ENCODE data around the gene RASA3. TPM values are rescaled to one million over a fixed set of nuclear protein-coding genes. Genes with fewer than 3 reads are reported as not detected.
"Not testable (repeated sequence)": the region's sequence is repeated elsewhere in the genome, so short reads cannot be mapped to it uniquely, and the experiment has no call there.

The RASA3 gene
- total RNA-seq, 1 donor from 2014 or later, result 17.3 TPM

DNA sequence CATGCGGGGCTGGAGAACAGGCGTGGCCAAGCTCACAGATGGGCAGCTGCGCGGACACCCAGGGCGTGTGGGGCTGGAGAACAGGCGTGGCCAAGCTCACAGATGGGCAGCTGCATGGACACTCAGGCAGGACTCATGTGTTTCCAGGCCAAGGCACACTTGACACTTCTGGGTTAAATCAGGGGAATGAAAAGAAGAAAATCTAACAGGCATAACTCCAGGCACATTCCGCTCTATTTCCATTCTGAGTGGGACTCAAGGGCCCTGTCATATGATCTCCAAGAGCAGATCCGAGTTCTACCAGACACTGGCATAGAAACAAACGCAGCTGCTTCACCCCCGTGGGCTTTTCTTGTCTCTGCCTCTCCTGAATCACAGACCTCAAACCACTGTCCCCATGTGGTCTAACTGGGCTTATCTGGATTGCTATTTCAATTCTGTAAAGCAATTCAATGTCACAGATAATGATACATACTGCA lies 141.2 kb downstream of the RASA3 start:
- no peaks in the 10 kb centered on the region for H3K27me3 ChIP-seq
- TF ChIP-seq, protein P1, sequence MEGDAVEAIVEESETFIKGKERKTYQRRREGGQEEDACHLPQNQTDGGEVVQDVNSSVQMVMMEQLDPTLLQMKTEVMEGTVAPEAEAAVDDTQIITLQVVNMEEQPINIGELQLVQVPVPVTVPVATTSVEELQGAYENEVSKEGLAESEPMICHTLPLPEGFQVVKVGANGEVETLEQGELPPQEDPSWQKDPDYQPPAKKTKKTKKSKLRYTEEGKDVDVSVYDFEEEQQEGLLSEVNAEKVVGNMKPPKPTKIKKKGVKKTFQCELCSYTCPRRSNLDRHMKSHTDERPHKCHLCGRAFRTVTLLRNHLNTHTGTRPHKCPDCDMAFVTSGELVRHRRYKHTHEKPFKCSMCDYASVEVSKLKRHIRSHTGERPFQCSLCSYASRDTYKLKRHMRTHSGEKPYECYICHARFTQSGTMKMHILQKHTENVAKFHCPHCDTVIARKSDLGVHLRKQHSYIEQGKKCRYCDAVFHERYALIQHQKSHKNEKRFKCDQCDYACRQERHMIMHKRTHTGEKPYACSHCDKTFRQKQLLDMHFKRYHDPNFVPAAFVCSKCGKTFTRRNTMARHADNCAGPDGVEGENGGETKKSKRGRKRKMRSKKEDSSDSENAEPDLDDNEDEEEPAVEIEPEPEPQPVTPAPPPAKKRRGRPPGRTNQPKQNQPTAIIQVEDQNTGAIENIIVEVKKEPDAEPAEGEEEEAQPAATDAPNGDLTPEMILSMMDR (IDR thresholded peaks at IDR 0.05), result no peak
- DNase-seq (peak; percentile 26), ATAC-seq (peak; percentile 37)
- no peaks in the 10 kb centered on the region for H3K9me3 ChIP-seq
- H3K27ac ChIP-seq, result no peak overlapping the region
- H3K4me1 ChIP-seq, result no peaks in the 10 kb centered on the region
- intact Hi-C loops (cut with DNase I), result no loop called here
- H3K4me3 ChIP-seq, result no peak overlapping the region
- H3K36me3 ChIP-seq, result peaks cover 14% of the 10 kb centered on the region

DNA sequence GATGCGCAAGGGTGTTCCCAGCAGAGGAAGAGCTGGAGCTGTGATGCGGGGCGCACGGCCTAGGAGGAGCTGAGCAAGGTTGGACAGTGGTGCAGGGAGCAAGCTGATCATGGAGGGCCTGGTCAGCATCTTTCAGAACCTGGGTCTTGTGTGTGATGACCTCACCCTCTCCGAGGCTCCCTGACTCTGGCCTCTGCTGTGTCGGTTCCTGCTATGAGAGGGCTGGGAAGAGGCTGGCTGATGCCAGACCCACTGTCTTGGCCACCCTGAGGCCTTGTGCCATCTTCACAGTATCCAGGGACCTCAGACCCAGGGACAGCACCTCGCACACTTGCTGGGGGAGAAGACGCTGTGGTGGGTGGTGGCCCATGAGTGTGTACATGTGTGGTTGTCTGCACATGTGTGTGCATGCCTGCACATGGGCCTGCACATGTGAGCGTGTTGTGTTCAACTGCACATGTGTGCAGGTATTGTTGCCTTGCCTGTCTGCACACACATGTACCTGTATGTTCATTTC lies 142.0 kb downstream of the RASA3 start:
- DNase-seq, result peak; percentile 47
- peak; percentile 21 for ATAC-seq
- Histone ChIP-seq H3K9me3 (no peaks in the 10 kb centered on the region), H3K4me3 (no peak overlapping the region), H3K27me3 (no peaks in the 10 kb centered on the region), H3K27ac (no peak overlapping the region), H3K36me3 (peaks cover 11% of the 10 kb centered on the region), H3K4me1 (no peaks in the 10 kb centered on the region)
- TF ChIP-seq, protein P1 (IDR thresholded peaks at IDR 0.05), result no peak
- intact Hi-C loops (cut with DNase I), result no loop called here

DNA sequence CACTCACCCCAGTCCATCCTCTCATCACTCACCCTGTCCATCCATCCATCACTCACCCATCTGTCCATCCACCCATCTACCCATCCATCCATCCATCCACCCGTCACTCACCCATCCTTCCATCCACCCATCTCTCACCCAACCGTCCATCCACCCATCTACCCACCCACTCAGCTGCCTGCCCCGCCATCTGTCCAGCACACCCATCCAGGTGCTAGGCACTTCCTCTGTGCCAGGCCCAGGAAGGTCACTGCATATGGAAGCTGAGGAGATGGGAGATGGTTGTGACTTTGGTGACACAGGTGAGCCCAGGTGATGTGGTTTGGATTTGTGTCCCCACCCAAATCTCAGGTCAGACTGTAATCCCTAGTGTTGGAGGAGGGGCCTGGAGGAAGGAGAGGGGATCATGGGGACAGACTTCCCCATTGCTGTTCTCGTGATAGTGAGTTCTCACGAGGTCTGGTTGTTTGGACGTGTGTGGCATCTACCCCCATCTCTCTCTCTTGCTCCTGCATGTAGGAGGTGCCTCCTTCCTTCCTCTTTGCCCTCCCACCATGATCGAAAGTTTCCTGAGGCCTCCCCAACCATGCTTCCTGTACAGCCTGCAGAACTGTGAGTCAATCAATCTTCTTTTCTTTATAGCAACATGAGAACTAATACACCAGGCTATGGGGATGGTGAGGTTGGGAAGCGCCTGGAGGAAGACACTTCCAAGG lies 142.7 kb downstream of the RASA3 start:
- DNase-seq (peak; percentile 48), ATAC-seq (no peak)
- peaks cover 11% of the 10 kb centered on the region for H3K36me3 ChIP-seq
- intact Hi-C loops (cut with DNase I), result no loop called here
- H3K4me1 ChIP-seq, result no peaks in the 10 kb centered on the region
- no peaks in the 10 kb centered on the region for H3K27me3 ChIP-seq
- no peak overlapping the region for H3K27ac ChIP-seq
- no peak overlapping the region for H3K4me3 ChIP-seq
- no peaks in the 10 kb centered on the region for H3K9me3 ChIP-seq
- TF ChIP-seq, protein P1 (IDR thresholded peaks at IDR 0.05), result no peak

DNA sequence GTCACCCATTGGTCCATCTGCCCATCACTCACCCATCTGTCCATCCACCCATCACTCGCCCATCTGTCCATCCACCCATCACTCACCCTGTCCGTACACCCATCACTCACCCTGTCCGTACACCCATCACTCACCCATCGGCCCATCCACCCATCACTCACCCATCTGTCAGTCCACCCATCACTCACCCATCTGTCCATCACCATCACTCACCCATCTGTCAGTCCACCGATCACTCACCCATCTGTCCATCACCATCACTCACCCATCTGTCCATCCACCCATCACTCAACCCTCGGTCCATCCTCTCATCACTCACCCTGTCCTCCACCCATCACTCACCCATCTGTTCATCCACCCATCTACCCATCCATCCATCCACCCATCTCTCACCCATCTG lies 143.6 kb downstream of the RASA3 start:
- H3K27ac ChIP-seq; H3K4me1 ChIP-seq; intact Hi-C loops (cut with DNase I); H3K4me3 ChIP-seq; H3K27me3 ChIP-seq; ATAC-seq; H3K9me3 ChIP-seq: not testable (repeated sequence)
- DNase-seq, result peak; percentile 13
- peaks cover 11% of the 10 kb centered on the region for H3K36me3 ChIP-seq

DNA sequence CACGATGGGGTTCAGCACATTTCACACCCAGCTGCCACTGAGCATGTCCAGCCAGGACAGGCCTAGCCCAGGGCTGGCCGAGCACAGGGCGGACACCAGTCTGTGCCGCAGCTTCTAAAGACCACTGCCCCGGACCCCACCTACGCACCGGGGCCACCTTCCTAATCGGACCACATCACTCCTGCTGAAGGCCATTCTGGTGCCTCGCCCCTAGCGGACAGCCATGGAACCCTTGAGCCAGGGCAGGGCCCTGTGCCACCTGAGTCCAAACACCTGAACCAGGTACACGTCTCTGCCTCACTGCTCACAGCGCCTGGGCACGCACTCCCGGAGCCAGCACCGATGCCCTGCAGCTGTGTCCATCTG lies 150.1 kb downstream of the RASA3 start:
- H3K27ac ChIP-seq, result no peak overlapping the region
- ATAC-seq, result no peak
- TF ChIP-seq, protein P1 (IDR thresholded peaks at IDR 0.05), result no peak
- H3K36me3 ChIP-seq, result peaks cover 25% of the 10 kb centered on the region
- peaks cover 1% of the 10 kb centered on the region for H3K4me1 ChIP-seq
- peak; percentile 56 for DNase-seq
- H3K4me3 ChIP-seq, result no peak overlapping the region
- no peaks in the 10 kb centered on the region for H3K27me3 ChIP-seq
- no peaks in the 10 kb centered on the region for H3K9me3 ChIP-seq
- intact Hi-C loops (cut with DNase I), result no loop called here

DNA sequence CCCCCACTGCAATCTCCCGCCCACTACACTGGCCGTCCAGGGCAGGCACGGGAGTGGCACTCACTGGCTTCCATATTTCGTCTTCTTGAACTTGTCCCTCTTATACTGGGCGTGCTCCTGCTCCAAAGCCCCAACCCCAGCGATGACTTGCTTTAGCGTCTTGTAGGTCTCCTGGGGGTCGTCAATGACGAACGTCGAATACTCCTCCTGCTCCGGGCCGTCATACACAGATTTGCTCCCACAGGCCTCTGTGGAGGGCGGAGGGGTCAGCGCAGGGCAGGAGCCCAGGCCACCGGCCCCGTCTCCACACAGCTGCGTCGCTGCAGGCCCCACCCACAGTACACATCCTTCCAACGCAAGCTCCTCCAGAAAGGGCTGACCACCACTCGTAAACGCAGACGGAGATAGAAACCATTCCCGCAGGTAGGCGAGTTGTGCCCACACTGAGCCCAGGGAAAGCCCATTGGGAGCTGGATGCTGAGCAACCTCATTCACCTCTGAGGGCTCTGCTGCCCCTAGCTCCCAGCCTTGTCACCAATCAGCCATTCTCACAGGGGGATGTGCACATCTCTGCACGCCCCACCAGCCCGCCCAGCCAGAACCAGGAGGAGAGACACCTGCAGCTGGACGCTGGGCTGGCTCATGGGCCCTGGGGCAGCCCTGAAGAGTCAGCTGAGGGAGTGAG lies 150.7 kb downstream of the RASA3 start:
- Histone ChIP-seq H3K9me3 (no peaks in the 10 kb centered on the region), H3K27ac (no peak overlapping the region), H3K4me1 (peaks cover 4% of the 10 kb centered on the region), H3K27me3 (no peaks in the 10 kb centered on the region), H3K4me3 (no peak overlapping the region), H3K36me3 (peaks cover 25% of the 10 kb centered on the region)
- ATAC-seq (no peak), DNase-seq (peak; percentile 63)
- intact Hi-C loops (cut with DNase I), result no loop called here
- TF ChIP-seq, protein P1 (IDR thresholded peaks at IDR 0.05), result no peak

Measured in upper lobe of right lung (tissue), 1 donor.